ENCODE measurements around the gene ANXA6.

ANXA6 gene

GRCh38 chr5:151151263-151151660 is 6.3 kb downstream of the ANXA6 start:
- DNase-seq: no peak

- peak; percentile 35 for DNase-seq
Observed at GRCh38 chr5:151150471-151151262, 6.9 kb downstream of the ANXA6 start.

GRCh38 chr5:151148583-151148982 is 9.0 kb downstream of the ANXA6 start:
- DNase-seq: no peak

GRCh38 chr5:151147033-151147432 is 10.5 kb downstream of the ANXA6 start:
- DNase-seq: no peak

GRCh38 chr5:151146061-151146460 is 11.5 kb downstream of the ANXA6 start:
- DNase-seq: no peak

- no peak for DNase-seq
Observed at GRCh38 chr5:151144922-151145321, 12.7 kb downstream of the ANXA6 start.

GRCh38 chr5:151144275-151144674 is 13.3 kb downstream of the ANXA6 start:
- DNase-seq: no peak

GRCh38 chr5:151143645-151144044 is 13.9 kb downstream of the ANXA6 start:
- no peak for DNase-seq

- DNase-seq: no peak
Observed at GRCh38 chr5:151142933-151143332, 14.6 kb downstream of the ANXA6 start.

GRCh38 chr5:151141535-151141934 is 16.0 kb downstream of the ANXA6 start:
- DNase-seq: no peak

GRCh38 chr5:151140686-151141459 is 16.7 kb downstream of the ANXA6 start:
- no peak for DNase-seq

- DNase-seq: no peak
Observed at GRCh38 chr5:151139646-151140045, 17.9 kb downstream of the ANXA6 start.

GRCh38 chr5:151139015-151139414 is 18.6 kb downstream of the ANXA6 start:
- no peak for DNase-seq

- no peak for DNase-seq
Observed at GRCh38 chr5:151138114-151138513, 19.5 kb downstream of the ANXA6 start.

- DNase-seq: no peak
Observed at GRCh38 chr5:151137067-151137825, 20.3 kb downstream of the ANXA6 start.

- no peak for DNase-seq
Observed at GRCh38 chr5:151134228-151134627, 23.4 kb downstream of the ANXA6 start.

GRCh38 chr5:151132963-151133362 is 24.6 kb downstream of the ANXA6 start:
- peak; percentile 22 for DNase-seq

GRCh38 chr5:151130922-151131891 is 26.4 kb downstream of the ANXA6 start:
- no peak for DNase-seq

GRCh38 chr5:151130235-151130921 is 27.2 kb downstream of the ANXA6 start:
- no peak for DNase-seq

GRCh38 chr5:151128817-151129216 is 28.8 kb downstream of the ANXA6 start:
- no peak for DNase-seq

GRCh38 chr5:151127926-151128325 is 29.7 kb downstream of the ANXA6 start:
- no peak for DNase-seq

- no peak for DNase-seq
Observed at GRCh38 chr5:151126199-151126645, 31.4 kb downstream of the ANXA6 start.

All from SIG-M5 (cell line).